Small intestine (tissue), 7 donors: Measurements from ENCODE around the gene SPRED2. TPM values are rescaled to one million over a fixed set of nuclear protein-coding genes. Genes with fewer than 3 reads are reported as not detected.
A peak's percentile ranks its signal among the peaks of the same experiment; 100 is the strongest.

Source experiments
- DNase-seq, 2 donors: peaks; one replicate each; pipeline versions ENCODE4 v3.0.0 to v3.0.0-alpha.2; 2013
- FAIRE-seq: peaks from 2 replicates; lab custom pipeline; 2012; peaks lifted over from hg19 to GRCh38; lab: Jason Lieb, UNC
- H3K27ac ChIP-seq, 3 donors: one replicate each; pipeline ENCODE4 v1.5.1; 2013; ENCODE audit warnings: low read length in 2 of 3, mild to moderate bottlenecking in 2 of 3, control low read depth in 1 of 3, inconsistent platforms in 1 of 3, low read depth in 1 of 3, moderate library complexity in 1 of 3
- H3K27me3 ChIP-seq, 3 donors: one replicate each; pipeline ENCODE4 v1.6.1; 2013; ENCODE audit warnings: low read length in 3 of 3, inconsistent platforms in 1 of 3; ENCODE audit not compliant: control insufficient read depth in 3 of 3, insufficient read depth in 3 of 3
- H3K36me3 ChIP-seq, 3 donors: one replicate each; pipeline ENCODE4 v1.6.1; 2013; ENCODE audit warnings: low read length in 3 of 3, inconsistent platforms in 1 of 3, low read depth in 1 of 3, mild to moderate bottlenecking in 1 of 3, moderate library complexity in 1 of 3; ENCODE audit not compliant: control insufficient read depth in 3 of 3, insufficient read depth in 2 of 3
- H3K4me1 ChIP-seq, 3 donors: one replicate each; pipeline ENCODE4 v1.6.1; 2013; ENCODE audit warnings: low read length in 2 of 3, inconsistent platforms in 1 of 3, low read depth in 1 of 3, mild to moderate bottlenecking in 1 of 3, moderate library complexity in 1 of 3; ENCODE audit not compliant: control insufficient read depth in 3 of 3, insufficient read depth in 2 of 3
- H3K4me3 ChIP-seq, 3 donors: one replicate each; pipeline ENCODE4 v1.5.1; 2013; ENCODE audit warnings: low read length in 3 of 3, control low read depth in 1 of 3, inconsistent platforms in 1 of 3, low read depth in 1 of 3, mild to moderate bottlenecking in 1 of 3, moderate library complexity in 1 of 3
- H3K9me3 ChIP-seq, 2 donors: one replicate each; pipeline ENCODE4 v1.6.1; 2013; ENCODE audit warnings: low read depth in 1 of 2, low read length in 1 of 2; ENCODE audit not compliant: control insufficient read depth in 2 of 2, insufficient read depth in 1 of 2
- whole genome bisulfite sequencing, 3 donors: extraction: QIAGEN DNeasy Blood & Tissue Kit; methylation state at CpG; one replicate each; pipeline ENCODE4 v1.1.7; 2013; 5-methylcytosine and 5-hydroxymethylcytosine counted together
- polyA plus RNA-seq, 4 donors: library from polyadenylated mRNA; stranded (reverse) in 3 of 4; unstranded in 1 of 4; fragments of 200-250 nt in 3 of 4; fragments of 120-200 nt in 1 of 4; gene quantifications; one replicate each; pipeline versions ENCODE4 v1.2.1 to v1.2.3, GENCODE V29; 2013
- donor health status: healthy with polysubstance abuse.
- donor health status: control.
- donor health status: control.
- donor health status: Bipolar disorder and iron deficiency.
- donor health status: healthy.

Gene SPRED2
- polyA plus RNA-seq, 4 donors = 10.7 to 26.3 (median 19.1) TPM

GRCh38 chr2:65393046-65393445, 39.4 kb downstream of the SPRED2 start:
- H3K4me1 ChIP-seq = peaks cover 5 to 17% (median 13%) of the 10 kb centered on the region in 3 donors
- H3K27ac ChIP-seq = no peak overlapping the region
- WGBS, 3 donors = 95% methylated on average over 3 of the region's 3 CpGs
- H3K4me3 ChIP-seq = no peak overlapping the region
- no peak for DNase-seq
- peaks cover 0 to 12% (median 0%) of the 10 kb centered on the region in 3 donors for H3K36me3 ChIP-seq
- no peak for FAIRE-seq
- no peaks in the 10 kb centered on the region for H3K9me3 ChIP-seq
- no peaks in the 10 kb centered on the region for H3K27me3 ChIP-seq

GRCh38 chr2:65392609-65393008, 39.8 kb downstream of the SPRED2 start:
- WGBS, 3 donors = 92 to 93% (median 92%) methylated on average over 5 of the region's 5 CpGs
- Histone ChIP-seq H3K36me3 (peaks cover 0 to 14% (median 0%) of the 10 kb centered on the region in 3 donors), H3K27ac (no peak overlapping the region), H3K4me3 (no peak overlapping the region), H3K9me3 (no peaks in the 10 kb centered on the region), H3K27me3 (no peaks in the 10 kb centered on the region), H3K4me1 (peaks cover 5 to 17% (median 13%) of the 10 kb centered on the region in 3 donors)
- DNase-seq (no peak), FAIRE-seq (no peak)

GRCh38 chr2:65390134-65390533, 42.3 kb downstream of the SPRED2 start:
- Histone ChIP-seq H3K27me3 (no peaks in the 10 kb centered on the region), H3K4me1 (peaks cover 0 to 6% (median 3%) of the 10 kb centered on the region in 3 donors), H3K4me3 (no peak overlapping the region), H3K36me3 (peaks cover 0 to 14% (median 0%) of the 10 kb centered on the region in 3 donors), H3K9me3 (no peaks in the 10 kb centered on the region), H3K27ac (no peak overlapping the region)
- FAIRE-seq = no peak
- peak in 1 of 2 donors; percentile 64 for DNase-seq
- 23 to 36% (median 25%) methylated on average over 6 of the region's 6 CpGs for WGBS, 3 donors

GRCh38 chr2:65389476-65389875, 42.9 kb downstream of the SPRED2 start:
- H3K4me3 ChIP-seq = no peak overlapping the region
- no peak overlapping the region for H3K27ac ChIP-seq
- H3K36me3 ChIP-seq = peaks cover 0 to 12% (median 0%) of the 10 kb centered on the region in 3 donors
- DNase-seq (no peak), FAIRE-seq (no peak)
- WGBS, 3 donors = 75 to 89% (median 86%) methylated on average over 1 of the region's 1 CpG
- H3K4me1 ChIP-seq = peaks cover 0 to 8% (median 5%) of the 10 kb centered on the region in 3 donors
- no peaks in the 10 kb centered on the region for H3K9me3 ChIP-seq
- H3K27me3 ChIP-seq = no peaks in the 10 kb centered on the region

GRCh38 chr2:65388596-65389390, 43.6 kb downstream of the SPRED2 start:
- no peaks in the 10 kb centered on the region for H3K9me3 ChIP-seq
- H3K4me1 ChIP-seq = peaks cover 4 to 13% (median 5%) of the 10 kb centered on the region in 3 donors
- H3K27me3 ChIP-seq = no peaks in the 10 kb centered on the region
- DNase-seq (no peak), FAIRE-seq (no peak)
- H3K36me3 ChIP-seq = peaks cover 0 to 12% (median 0%) of the 10 kb centered on the region in 3 donors
- no peak overlapping the region for H3K4me3 ChIP-seq
- 82 to 93% (median 86%) methylated on average over 3 of the region's 3 CpGs for WGBS, 3 donors
- H3K27ac ChIP-seq = no peak overlapping the region

- Histone ChIP-seq H3K36me3 (peaks cover 0 to 12% (median 0%) of the 10 kb centered on the region in 3 donors), H3K4me3 (no peak overlapping the region), H3K4me1 (peaks cover 5 to 20% (median 12%) of the 10 kb centered on the region in 3 donors), H3K27me3 (no peaks in the 10 kb centered on the region), H3K27ac (no peak overlapping the region), H3K9me3 (no peaks in the 10 kb centered on the region)
- DNase-seq (no peak), FAIRE-seq (no peak)
- 89 to 92% (median 90%) methylated on average over 16 of the region's 16 CpGs for WGBS, 3 donors
These were observed 44.3 kb downstream of the SPRED2 start for GRCh38 chr2:65388051-65388531.

- no peak overlapping the region for H3K4me3 ChIP-seq
- DNase-seq (no peak), FAIRE-seq (no peak)
- no peaks in the 10 kb centered on the region for H3K27me3 ChIP-seq
- no peak overlapping the region for H3K27ac ChIP-seq
- H3K4me1 ChIP-seq = peaks cover 5 to 26% (median 17%) of the 10 kb centered on the region in 3 donors
- H3K9me3 ChIP-seq = no peaks in the 10 kb centered on the region
- WGBS, 3 donors = 93 to 96% (median 96%) methylated on average over 4 of the region's 4 CpGs
- H3K36me3 ChIP-seq = peaks cover 0 to 12% (median 0%) of the 10 kb centered on the region in 3 donors
These were observed 45.4 kb downstream of the SPRED2 start for GRCh38 chr2:65386989-65387388.

GRCh38 chr2:65386344-65386743, 46.1 kb downstream of the SPRED2 start:
- FAIRE-seq (no peak), DNase-seq (no peak)
- Histone ChIP-seq H3K36me3 (peaks cover 0 to 16% (median 0%) of the 10 kb centered on the region in 3 donors), H3K27me3 (no peaks in the 10 kb centered on the region), H3K9me3 (no peaks in the 10 kb centered on the region), H3K4me1 (peaks cover 5 to 32% (median 22%) of the 10 kb centered on the region in 3 donors), H3K27ac (no peak overlapping the region), H3K4me3 (no peak overlapping the region)
- 87 to 93% (median 87%) methylated on average over 3 of the region's 3 CpGs for WGBS, 3 donors
